Fibroblast of lung (primary cell): ENCODE results near the gene CASQ1. TPM values are rescaled to one million over a fixed set of nuclear protein-coding genes. Genes with fewer than 3 reads are reported as not detected.

Source experiments
- DNase-seq, 2 donors: peaks; one replicate each; pipeline versions ENCODE4 v3.0.0 to v3.0.0-alpha.2; 2010; ENCODE audit warnings: low read depth in 2 of 2
- H2AFZ ChIP-seq: 2 replicates; pipeline ENCODE4 v1.5.1; 2012; ENCODE audit warnings: low read length, control low read depth, inconsistent platforms
- H3K27ac ChIP-seq: 2 replicates; pipeline ENCODE4 v1.5.1; 2011; ENCODE audit warnings: low read length, control low read depth; ENCODE audit not compliant: insufficient read depth
- H3K27me3 ChIP-seq: 2 replicates; pipeline ENCODE4 v1.5.1; 2011; ENCODE audit warnings: mild to moderate bottlenecking, low read length; ENCODE audit not compliant: control insufficient read depth, insufficient read depth
- H3K36me3 ChIP-seq: 2 replicates; pipeline ENCODE4 v1.5.1; 2011; ENCODE audit warnings: low read length; ENCODE audit not compliant: control insufficient read depth, insufficient read depth
- H3K4me1 ChIP-seq: 2 replicates; pipeline ENCODE4 v1.5.1; 2011; ENCODE audit warnings: low read length; ENCODE audit not compliant: control insufficient read depth, insufficient read depth; ENCODE audit errors: extremely low read depth
- H3K4me2 ChIP-seq: 2 replicates; pipeline ENCODE4 v1.5.1; 2011; ENCODE audit warnings: low read length, control low read depth; ENCODE audit not compliant: insufficient read depth; ENCODE audit errors: extremely low read depth
- H3K4me3 ChIP-seq, 4 experiments: fragments of 200-600 bp in 1 of 4; sonication (generic) in 1 of 4; replicated peaks in 1 of 4; 2 replicates each; pipeline ENCODE4 v1.5.1; 2011 to 2016; ENCODE audit warnings: low read length in 4 of 4, low read depth in 3 of 4, mild to moderate bottlenecking in 3 of 4, control low read depth in 2 of 4, inconsistent platforms in 1 of 4, mixed read lengths in 1 of 4; ENCODE audit not compliant: insufficient read depth in 1 of 4; ENCODE audit errors: control extremely low read depth in 1 of 4
- H3K79me2 ChIP-seq: 2 replicates; pipeline ENCODE4 v1.5.1; 2012; ENCODE audit warnings: mild to moderate bottlenecking, low read length, inconsistent platforms; ENCODE audit not compliant: control insufficient read depth, insufficient read depth
- H3K9ac ChIP-seq: 2 replicates; pipeline ENCODE4 v1.5.1; 2011; ENCODE audit warnings: mild to moderate bottlenecking, low read length, control low read depth; ENCODE audit not compliant: insufficient read depth
- H3K9me3 ChIP-seq: 2 replicates; pipeline ENCODE4 v1.5.1; 2012; ENCODE audit warnings: low read depth, low read length; ENCODE audit not compliant: control insufficient read depth, insufficient read depth
- H4K20me1 ChIP-seq: 2 replicates; pipeline ENCODE4 v1.5.1; 2011; ENCODE audit warnings: low read length; ENCODE audit not compliant: control insufficient read depth, insufficient read depth; ENCODE audit errors: extremely low read depth
- CTCF ChIP-seq, 2 donors: IDR thresholded peaks in 1 of 2; conservative IDR thresholded peaks in 1 of 2; 1 replicate in 1 of 2; 2 replicates in 1 of 2; pipeline ENCODE4 v1.5.1; 2011 to 2012; ENCODE audit warnings: low read length in 2 of 2, control low read depth in 1 of 2, inconsistent platforms in 1 of 2, low read depth in 1 of 2, mild to moderate bottlenecking in 1 of 2
- EZH2 ChIP-seq: IDR thresholded peaks from 2 replicates; pipeline ENCODE4 v1.5.1; 2012; ENCODE audit warnings: low read length, control low read depth, mild to moderate bottlenecking; ENCODE audit errors: missing control alignments
- polyA plus RNA-seq, 2 donors: library from polyadenylated mRNA; depleted of rRNA in 1 of 2; stranded (reverse) in 1 of 2; unstranded in 1 of 2; fragments of >200 nt; gene quantifications; 2 replicates each; pipeline ENCODE4 v1.2.1, GENCODE V29; 2011 to 2012; ENCODE audit warnings: missing spikeins in 1 of 2
- total RNA-seq: library from RNA; depleted of rRNA; stranded (reverse); fragments of >200 nt; gene quantifications from 2 replicates; pipeline ENCODE4 v1.2.1, GENCODE V29; 2014

The CASQ1 gene
- total and polyA plus RNA-seq, 2 donors (not counting 1 experiment from before 2014, with no cell fraction given): 0.15 to 0.17 TPM

GRCh38 chr1:160247053-160247452 lies 56.7 kb downstream of the CASQ1 start:
- no peak for DNase-seq
- H3K9me3 ChIP-seq: no peaks in the 10 kb centered on the region
- no peaks in the 10 kb centered on the region for H3K36me3 ChIP-seq
- TF ChIP-seq CTCF (conservative IDR thresholded peaks at IDR 0.05 in 1 of 2, IDR thresholded peaks at IDR 0.05 in 1 of 2; ENCODE audit: low read depth in 1 of 2, low read length in 2 of 2): no peak
- no peak for TF ChIP-seq EZH2
- H3K9ac ChIP-seq: no peak overlapping the region
- H3K4me2 ChIP-seq: no peak overlapping the region
- H3K4me1 ChIP-seq: no peaks in the 10 kb centered on the region
- H3K79me2 ChIP-seq: peaks cover 16% of the 10 kb centered on the region
- no peaks in the 10 kb centered on the region for H3K27me3 ChIP-seq
- no peaks in the 10 kb centered on the region for H4K20me1 ChIP-seq
- no peak overlapping the region for H3K27ac ChIP-seq
- no peak overlapping the region for H2AFZ ChIP-seq
- H3K4me3 ChIP-seq: no peak overlapping the region

- H3K79me2 ChIP-seq: peaks cover 13% of the 10 kb centered on the region
- no peaks in the 10 kb centered on the region for H4K20me1 ChIP-seq
These were observed 60.6 kb downstream of the CASQ1 start for GRCh38 chr1:160251011-160251410.

More at GRCh38 chr1:160251011-160251410, 60.6 kb downstream of the CASQ1 start:
- Histone ChIP-seq H3K9ac (no peak overlapping the region), H2AFZ (no peak overlapping the region), H3K4me1 (no peaks in the 10 kb centered on the region), H3K27me3 (no peaks in the 10 kb centered on the region), H3K9me3 (no peaks in the 10 kb centered on the region), H3K27ac (no peak overlapping the region), H3K4me3 (no peak overlapping the region), H3K36me3 (no peaks in the 10 kb centered on the region), H3K4me2 (no peak overlapping the region)
- TF ChIP-seq EZH2 (no peak), CTCF (conservative IDR thresholded peaks at IDR 0.05 in 1 of 2, IDR thresholded peaks at IDR 0.05 in 1 of 2; ENCODE audit: low read depth in 1 of 2, low read length in 2 of 2) (no peak)
- no peak for DNase-seq

Other genes starting within 250 kb of the CASQ1 start
- gene IGSF9, start 245.0 kb upstream of the CASQ1 start, total RNA-seq: under 0.01 TPM in 2 replicates
- gene IGSF9, start 245.0 kb upstream of the CASQ1 start, polyA plus RNA-seq: not detected in 2 replicates
- not detected in 2 replicates for gene SLAMF9, start 236.3 kb upstream of the CASQ1 start, total RNA-seq
- not detected in 2 replicates for gene SLAMF9, start 236.3 kb upstream of the CASQ1 start, polyA plus RNA-seq
- 4.1 and 4.5 TPM in 2 replicates for gene PIGM, start 158.6 kb upstream of the CASQ1 start, total RNA-seq
- 6.4 and 6.7 TPM in 2 replicates for gene PIGM, start 158.6 kb upstream of the CASQ1 start, polyA plus RNA-seq
- gene KCNJ10, start 120.4 kb upstream of the CASQ1 start, total RNA-seq: not detected in 2 replicates
- not detected in 2 replicates for gene KCNJ10, start 120.4 kb upstream of the CASQ1 start, polyA plus RNA-seq
- under 0.01 TPM in 2 replicates for gene KCNJ9, start 109.0 kb upstream of the CASQ1 start, total RNA-seq
- gene KCNJ9, start 109.0 kb upstream of the CASQ1 start, polyA plus RNA-seq: not detected in 2 replicates
- 24.4 and 27.7 TPM in 2 replicates for gene IGSF8, start 92.0 kb upstream of the CASQ1 start, total RNA-seq
- 6.2 and 6.5 TPM in 2 replicates for gene IGSF8, start 92.0 kb upstream of the CASQ1 start, polyA plus RNA-seq
- gene ATP1A2, start 74.8 kb upstream of the CASQ1 start, total RNA-seq: 1.8 and 32.9 TPM in 2 replicates
- 0.01 and 0.44 TPM in 2 replicates for gene ATP1A2, start 74.8 kb upstream of the CASQ1 start, polyA plus RNA-seq
- gene ATP1A4, start 39.0 kb upstream of the CASQ1 start, total RNA-seq: 0.26 TPM in 1 of 2 replicates, not detected in the other
- gene ATP1A4, start 39.0 kb upstream of the CASQ1 start, polyA plus RNA-seq: not detected in 2 replicates
- gene PEA15, start 14.8 kb downstream of the CASQ1 start, total RNA-seq: 84.7 and 108 TPM in 2 replicates
- gene PEA15, start 14.8 kb downstream of the CASQ1 start, polyA plus RNA-seq: 816 and 871 TPM in 2 replicates
- 66.3 and 89.8 TPM in 2 replicates for gene DCAF8, start 72.0 kb downstream of the CASQ1 start, total RNA-seq
- gene DCAF8, start 72.0 kb downstream of the CASQ1 start, polyA plus RNA-seq: 72.6 and 75.4 TPM in 2 replicates
- 43.7 and 72.8 TPM in 2 replicates for gene PEX19, start 94.6 kb downstream of the CASQ1 start, total RNA-seq
- 77.4 and 78.4 TPM in 2 replicates for gene PEX19, start 94.6 kb downstream of the CASQ1 start, polyA plus RNA-seq
- gene COPA, start 152.7 kb downstream of the CASQ1 start, total RNA-seq: 284 and 316 TPM in 2 replicates
- 259 and 276 TPM in 2 replicates for gene COPA, start 152.7 kb downstream of the CASQ1 start, polyA plus RNA-seq
- gene NCSTN, start 152.8 kb downstream of the CASQ1 start, total RNA-seq: 61.9 and 97.1 TPM in 2 replicates
- 188 and 207 TPM in 2 replicates for gene NCSTN, start 152.8 kb downstream of the CASQ1 start, polyA plus RNA-seq
- not detected in 2 replicates for gene NHLH1, start 176.5 kb downstream of the CASQ1 start, total RNA-seq
- 0.05 and 0.14 TPM in 2 replicates for gene NHLH1, start 176.5 kb downstream of the CASQ1 start, polyA plus RNA-seq
- gene VANGL2, start 210.0 kb downstream of the CASQ1 start, total RNA-seq: under 0.01 TPM in 1 of 2 replicates, not detected in the other
- gene VANGL2, start 210.0 kb downstream of the CASQ1 start, polyA plus RNA-seq: 0.01 and 0.02 TPM in 2 replicates